Activated CD4-positive, alpha-beta T cell treated with anti-CD3 and anti-CD28 coated beads for 24 hours (primary cell): ENCODE results near the gene KPNA3.
"Not testable (repeated sequence)": the region's sequence is repeated elsewhere in the genome, so short reads cannot be mapped to it uniquely, and the experiment has no call there.

ENCODE experiments used
- DNase-seq, 2 donors: peaks; one replicate each; pipeline ENCODE4 v3.0.0-alpha.2; 2020; ENCODE audit warnings: low read depth in 2 of 2

KPNA3 gene

DNA sequence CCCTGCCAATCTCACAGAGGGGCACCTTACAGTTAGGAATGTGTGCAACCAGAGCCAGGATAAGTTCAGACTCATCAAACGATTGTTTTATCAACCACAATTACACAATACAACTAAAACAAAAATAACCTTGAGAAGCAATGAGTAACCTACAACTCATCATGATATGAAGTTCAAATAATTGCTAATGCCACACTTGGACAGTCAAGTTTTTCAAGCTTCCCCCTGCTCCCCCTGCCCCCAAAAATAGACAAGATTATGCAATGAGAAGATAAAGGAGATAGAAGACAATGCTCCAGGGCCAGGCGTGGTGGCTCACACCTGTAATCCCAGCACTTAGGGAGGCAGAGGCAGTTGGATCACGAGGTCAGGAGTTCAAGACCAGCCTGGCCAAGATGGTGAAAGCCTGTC lies 13.6 kb upstream of the KPNA3 start:
- no peak for DNase-seq

DNA sequence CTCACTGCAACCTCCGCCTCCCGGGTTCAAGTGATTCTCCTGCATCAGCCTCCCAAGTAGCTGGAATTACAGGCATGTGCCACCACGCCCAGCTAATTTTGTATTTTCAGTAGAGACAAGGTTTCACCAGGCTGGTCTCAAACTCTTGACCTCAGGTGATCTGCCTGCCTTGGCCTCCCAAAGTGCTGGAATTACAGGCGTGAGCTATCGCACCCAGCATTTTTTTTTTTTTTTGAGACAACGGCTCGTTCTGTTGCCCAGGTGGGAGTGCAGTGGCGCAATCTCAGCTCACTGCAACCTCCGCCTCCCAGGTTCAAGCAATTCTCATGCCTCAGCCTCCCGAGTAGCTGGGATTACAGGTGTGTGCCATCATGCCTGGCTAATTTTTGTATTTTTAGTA lies 10.6 kb upstream of the KPNA3 start:
- DNase-seq = not testable (repeated sequence)

DNA sequence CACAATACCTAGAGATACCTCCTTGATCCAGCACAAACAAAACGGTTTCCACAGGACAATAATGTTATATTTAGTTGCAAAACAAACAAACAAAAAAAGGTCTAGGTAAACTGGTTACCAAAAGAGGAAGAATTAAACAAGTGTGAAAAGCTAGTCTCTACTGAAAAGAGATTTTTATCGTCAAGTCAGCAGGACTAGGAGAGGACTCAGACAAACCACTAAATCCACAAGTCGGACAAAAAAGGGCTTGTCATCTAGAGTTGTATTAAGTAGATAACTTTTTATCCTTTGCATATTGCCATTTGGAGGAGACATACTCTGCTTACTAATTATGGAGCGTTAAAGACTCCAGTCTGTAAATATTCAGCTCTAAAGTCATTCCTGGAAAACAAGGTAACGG lies 9.9 kb upstream of the KPNA3 start:
- no peak for DNase-seq

DNA sequence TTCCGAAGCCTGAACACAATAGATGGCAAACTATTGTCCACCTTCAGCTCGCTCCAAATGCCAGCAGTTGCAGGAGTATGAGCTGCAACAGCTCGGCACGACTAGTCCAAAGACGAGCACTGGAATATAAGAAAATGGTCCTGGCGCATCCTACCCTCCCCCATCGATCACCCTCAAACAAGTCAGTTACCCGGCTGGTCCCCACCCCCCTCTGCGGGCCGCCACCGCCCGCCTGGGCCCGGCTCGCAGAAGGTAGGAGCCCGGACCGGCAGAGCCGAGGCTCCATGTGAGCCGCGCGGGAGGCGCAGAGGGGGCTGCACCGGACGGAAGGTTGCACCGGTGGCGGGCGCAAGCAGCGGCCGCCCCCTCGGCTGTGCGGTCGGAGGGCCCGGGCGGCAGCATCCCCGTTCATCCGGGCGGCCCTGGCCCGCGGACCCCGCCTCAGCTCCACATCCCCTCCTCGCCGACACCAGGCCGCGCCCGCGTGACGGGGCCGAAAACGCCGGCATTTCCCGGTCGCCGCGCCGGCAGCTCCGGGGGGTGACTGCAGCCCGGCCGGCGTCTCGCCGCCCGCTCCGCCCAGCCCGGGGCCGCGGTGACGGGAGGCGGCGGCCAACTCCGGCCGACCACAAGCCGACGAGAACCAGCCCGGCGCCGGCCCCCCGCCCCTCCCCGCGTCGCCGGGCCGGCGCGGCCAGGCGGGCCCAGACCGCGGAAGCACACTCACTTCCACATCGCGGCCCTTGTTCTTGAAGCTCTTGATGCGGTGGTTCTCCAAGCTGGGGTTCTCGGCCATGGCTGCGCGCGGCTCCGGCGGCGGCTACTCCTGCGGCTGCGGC lies 552 bp downstream of the KPNA3 start:
- peak; percentile 29 to 33 for DNase-seq

DNA sequence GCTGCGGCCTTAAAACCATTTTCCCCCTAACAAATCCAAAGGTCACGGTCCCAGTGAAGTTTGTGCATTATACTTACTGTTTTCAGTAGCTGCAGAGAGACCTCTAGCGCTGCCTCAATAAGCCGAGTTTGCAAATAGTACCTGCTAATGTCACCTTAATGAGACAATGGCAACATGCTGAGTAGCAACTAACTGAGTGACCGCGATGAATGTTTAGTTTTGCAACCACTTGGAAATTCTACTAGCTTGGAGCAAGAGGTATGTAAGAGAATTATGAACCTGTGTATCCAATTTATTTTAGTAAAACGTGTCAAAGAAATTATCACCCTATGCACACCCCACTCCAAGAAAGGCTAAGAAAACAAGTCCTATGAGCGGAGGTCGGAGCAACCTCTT lies 1.2 kb downstream of the KPNA3 start:
- no peak for DNase-seq

DNA sequence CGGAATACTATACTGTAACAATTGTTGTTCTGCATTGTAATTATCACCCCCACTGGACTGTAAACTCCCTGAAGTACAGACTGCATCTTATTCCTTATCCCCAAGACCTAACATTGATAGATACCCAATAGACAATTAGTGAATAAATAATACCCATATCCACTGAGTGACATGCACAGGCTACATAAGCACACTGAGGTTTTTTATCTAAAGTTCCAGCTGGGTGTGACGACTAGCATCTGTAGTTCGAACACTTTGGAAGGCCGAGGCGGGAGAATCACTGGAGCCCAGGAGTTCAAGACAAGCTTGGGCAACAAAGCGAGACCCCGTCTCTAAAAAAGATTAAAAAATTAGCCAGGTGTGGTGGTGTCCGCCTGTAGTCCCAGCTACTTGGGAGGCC lies 2.5 kb downstream of the KPNA3 start:
- no peak for DNase-seq

DNA sequence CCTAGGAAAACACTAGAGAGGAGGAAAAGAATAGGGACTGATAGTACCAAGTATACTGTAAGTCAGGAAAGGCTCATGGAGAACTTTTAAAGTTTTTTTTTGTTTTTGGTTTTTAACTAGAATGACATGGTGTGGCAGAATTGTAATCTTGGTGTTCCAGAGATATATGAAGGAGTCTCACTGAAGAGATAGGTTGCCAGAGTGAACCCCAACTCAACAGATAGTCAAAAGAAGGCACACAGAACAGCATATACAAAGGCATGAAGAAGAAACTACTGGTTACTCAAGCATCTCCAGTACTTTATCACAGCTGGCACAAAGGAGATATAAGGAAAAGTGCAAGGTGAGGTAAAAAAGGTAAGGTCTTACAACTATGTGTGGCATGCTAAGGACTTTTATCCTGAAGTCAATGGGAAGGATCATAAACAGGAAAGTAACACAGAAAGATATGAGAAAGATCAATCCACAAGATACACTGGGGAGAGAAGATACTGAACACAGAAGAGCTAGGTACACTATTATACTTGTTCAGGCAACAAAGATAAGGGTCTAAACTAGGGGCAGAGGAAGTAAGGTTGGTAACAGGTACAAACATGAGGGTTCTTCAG lies 6.0 kb downstream of the KPNA3 start:
- DNase-seq = no peak

DNA sequence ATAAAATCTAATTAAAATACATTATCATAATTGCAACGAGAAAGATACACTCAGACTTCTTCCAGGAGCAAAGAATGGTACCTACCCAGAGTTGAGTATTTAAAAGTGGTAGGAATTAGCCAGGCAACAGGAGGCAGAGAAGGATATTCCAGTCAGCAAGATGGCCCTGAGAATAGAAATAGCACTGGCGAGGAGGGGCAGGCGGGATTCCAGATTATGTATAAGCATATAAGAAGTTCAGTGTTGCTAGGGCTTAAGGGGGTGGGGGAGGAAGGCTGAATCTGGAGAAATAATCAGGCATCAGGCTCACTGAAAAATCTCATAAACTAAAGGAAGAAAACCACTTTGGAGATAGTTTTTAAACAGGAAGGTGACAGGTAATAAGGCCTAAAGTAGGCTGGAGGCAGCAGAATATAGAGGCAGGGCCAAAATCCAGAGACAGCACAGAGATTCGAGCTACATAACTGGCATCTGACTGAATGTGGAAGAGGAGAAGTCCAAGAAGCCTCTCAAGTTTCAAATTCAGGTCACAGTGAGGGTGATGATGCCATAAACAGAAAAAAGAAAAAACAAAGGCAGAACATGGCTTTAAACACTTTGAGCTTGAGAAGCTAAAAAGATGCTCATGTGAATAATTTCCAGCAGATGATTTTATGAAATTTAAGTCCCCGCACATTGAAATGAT lies 7.5 kb downstream of the KPNA3 start:
- no peak for DNase-seq

DNA sequence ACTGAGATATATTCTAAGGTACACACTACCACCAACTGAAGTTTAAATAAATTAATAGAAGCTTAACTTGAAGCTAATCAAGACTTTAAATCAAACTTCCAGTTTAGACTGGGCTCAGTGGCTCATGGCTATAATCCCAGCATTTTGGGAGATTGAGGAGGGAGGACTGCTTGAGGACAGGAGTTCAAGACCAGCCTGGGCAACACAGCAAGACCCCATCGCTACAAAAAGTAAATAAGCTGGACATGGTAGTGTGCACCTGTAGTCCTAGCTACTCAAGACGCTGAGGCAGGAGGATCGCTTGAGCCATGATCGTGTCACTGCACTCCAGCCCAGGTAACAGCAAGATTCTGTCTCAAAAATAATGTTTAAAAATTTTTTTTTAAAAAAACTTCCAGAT lies 8.6 kb downstream of the KPNA3 start:
- DNase-seq = no peak

DNA sequence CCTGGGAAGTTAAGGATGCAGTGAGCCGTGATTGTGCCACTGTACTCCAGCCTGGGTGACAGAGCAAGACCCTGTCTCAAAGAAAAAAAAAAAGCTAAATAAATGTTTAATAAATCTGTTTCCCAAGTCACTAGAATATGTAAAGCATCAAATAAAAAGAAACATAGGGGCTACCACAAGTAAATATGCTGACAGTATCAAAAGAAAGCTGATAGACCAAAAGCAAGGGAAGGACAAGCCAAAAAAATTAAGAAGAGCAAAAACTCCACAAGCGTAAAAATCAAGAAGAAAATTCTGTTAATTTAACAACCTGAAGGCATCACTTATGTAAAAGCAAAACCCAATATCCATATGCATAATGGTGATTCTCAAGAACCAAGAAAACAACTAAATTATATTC lies 9.7 kb downstream of the KPNA3 start:
- DNase-seq = no peak

DNA sequence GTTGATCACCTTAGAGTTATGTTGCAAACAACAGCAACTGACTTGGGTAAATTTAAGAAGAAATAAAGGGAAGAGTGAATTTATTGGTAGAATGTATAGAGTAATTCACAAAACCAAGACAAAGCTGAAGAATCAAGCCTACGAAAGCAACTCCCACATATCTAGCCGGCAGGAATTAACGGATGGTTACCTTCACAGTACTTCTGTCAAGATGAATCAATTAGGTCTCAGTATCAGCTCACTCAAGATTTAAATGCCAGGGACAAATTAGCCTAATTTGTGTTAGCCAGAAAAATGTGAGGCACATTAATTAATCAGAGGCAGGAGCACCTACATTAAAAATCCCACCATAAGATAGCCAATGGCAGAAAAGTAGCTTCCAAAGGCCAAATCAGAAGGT lies 10.7 kb downstream of the KPNA3 start:
- DNase-seq = no peak

DNA sequence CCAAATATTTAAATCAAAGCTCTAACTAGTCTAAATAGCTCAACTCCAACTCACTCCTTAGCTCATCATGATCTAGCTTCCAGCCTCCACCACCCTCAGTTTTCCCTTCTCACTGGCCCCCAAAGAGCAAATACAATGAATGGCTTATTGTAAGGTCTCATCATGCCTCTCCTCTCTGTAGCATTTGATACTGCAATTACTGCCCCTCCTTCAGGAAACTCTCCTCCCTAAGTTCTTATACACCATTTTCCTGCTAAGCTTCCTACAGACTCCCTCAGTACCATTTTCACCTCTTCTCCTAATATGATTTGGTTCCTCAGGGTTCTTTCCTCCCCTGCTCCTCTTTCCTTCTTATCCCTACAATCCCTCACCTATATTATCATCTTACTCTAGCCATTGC lies 12.8 kb downstream of the KPNA3 start:
- no peak for DNase-seq

DNA sequence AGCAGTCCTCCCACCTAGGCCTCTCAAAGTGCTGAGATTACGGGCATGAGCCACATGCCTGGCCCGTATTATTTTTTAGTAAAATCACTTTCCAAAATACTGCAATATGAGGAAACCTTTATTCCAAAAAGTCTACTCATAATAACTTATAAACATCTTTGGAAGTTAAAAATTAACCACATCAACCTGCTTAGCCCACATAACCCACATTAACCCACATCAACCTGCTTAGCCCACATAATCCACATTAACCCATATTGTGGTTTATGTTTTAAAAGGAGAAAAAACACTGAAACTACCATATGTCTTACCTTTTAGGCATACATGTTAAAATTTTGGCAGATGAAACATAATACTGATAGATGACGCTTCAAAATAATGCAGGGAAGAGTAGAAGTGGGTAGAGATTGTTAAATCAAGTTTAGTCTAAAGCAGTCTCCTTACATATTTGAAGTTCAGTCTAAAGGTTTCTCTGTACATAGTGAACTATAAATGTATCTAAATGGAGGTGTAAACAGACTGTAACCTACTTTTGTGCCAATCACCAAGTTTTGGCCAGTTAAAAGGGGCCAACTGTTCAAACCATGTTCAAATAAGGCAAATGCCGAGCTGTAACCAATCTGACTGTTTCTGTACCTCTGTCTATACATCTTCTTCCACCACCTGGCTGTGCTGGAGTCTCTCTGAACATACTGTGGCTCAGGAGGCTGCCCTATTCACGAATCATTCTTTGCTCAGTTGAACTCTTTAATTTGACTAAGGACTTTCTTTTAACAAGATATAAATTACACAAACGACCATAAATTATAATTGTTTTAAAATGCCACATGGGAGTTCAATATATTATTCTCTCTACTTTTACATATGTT lies 14.5 kb downstream of the KPNA3 start:
- no peak for DNase-seq

DNA sequence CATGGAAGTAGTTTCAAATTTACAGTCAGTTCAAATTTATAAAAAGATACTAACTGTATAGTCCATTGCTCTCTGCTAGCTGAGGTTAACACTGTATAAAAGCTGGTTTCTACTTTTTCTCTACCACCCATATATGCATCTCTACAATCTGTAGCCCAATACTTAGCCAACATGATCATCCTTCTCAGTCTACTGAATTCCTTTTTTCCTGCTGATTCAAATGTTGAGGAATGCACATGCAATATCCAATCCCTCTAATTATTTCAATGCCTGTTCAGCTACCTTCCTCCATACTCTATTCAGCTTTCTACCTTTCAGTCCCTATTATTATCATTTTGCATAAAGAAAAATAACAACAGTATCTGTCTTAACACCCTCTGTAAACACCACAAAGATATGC lies 15.6 kb downstream of the KPNA3 start:
- no peak for DNase-seq

DNA sequence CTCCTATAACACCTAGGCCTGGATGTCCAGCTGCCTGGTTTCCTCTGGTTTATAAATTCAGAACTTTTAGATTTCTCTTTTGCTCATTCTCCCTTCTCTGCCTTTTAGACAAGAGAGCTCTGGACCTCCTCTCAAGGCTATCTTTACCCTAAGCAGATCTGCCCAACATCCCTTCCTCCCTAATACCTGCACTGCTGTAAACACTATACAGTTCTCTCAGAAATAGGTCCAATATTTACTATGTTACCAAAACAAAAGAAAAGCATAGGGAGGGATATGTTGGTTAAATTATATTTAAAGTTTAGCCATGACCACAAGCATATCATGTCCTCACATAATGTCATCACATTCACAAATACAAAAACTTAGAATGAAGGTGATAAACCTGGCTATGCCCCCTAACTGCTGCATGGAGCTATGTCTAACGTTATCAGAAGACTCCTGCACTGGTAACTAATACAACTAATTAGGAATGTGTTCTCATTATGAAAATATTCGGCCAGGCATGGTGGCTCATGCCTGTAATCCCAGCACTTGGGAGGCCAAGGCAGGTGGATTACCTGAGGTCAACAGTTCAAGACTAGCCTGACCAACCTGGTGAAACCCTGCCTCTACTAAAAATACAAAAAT lies 18.0 kb downstream of the KPNA3 start:
- DNase-seq = no peak

DNA sequence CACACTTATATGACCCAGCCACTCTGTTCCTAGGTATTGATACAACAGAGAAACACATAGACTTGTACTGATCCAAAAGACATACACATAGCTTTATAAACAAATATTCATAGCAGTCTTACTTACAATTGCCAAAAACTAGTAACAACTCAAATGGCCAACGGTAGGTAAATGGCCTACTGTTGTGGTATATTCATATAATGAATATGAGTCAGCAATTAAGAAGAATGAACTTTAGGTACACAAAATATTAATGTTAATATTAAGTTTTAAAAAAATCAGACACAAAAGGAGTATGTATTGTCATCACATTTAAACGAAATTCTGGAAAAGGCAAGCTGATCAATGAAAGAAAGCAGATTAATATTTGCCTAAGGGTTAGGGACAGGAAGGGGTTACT lies 19.7 kb downstream of the KPNA3 start:
- DNase-seq = no peak

DNA sequence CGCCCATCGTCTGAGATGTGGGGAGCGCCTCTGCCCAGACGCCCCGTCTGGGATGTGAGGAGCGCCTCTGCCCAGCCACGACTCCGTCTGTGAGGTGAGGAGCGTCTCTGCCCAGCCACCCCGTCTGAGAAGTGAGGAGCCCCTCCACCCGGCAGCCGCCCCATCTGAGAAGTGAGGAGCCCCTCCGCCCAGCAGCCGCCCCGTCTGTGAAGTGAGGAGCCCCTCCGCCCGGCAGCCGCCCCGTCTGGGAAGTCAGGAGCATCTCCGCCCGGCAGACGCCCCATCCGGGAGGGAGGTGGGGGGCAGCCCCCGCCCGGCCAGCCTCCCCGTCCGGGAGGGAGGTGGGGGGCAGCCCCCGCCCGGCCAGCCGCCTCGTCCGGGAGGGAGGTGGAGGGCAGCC lies 30.7 kb downstream of the KPNA3 start:
- not testable (repeated sequence) for DNase-seq

DNA sequence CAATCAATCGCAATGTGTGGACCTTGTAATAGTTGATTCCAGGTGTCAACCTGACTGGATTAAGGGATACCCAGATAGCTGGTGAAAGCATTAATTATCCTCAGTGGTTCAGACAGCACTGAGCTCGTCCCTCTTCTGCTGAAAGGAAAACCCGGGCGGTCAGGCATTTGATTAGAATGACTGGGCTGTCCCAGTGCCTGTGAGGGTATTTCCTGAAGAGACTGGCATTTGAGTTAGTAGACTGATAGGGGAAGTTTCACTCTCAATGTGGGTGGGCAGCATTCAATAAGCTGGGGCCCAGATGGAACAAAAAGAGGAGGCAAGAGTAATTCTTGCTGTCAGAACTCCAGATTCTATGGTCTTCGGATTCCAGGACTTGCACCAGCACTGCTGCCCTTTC lies 31.9 kb downstream of the KPNA3 start:
- DNase-seq = no peak

DNA sequence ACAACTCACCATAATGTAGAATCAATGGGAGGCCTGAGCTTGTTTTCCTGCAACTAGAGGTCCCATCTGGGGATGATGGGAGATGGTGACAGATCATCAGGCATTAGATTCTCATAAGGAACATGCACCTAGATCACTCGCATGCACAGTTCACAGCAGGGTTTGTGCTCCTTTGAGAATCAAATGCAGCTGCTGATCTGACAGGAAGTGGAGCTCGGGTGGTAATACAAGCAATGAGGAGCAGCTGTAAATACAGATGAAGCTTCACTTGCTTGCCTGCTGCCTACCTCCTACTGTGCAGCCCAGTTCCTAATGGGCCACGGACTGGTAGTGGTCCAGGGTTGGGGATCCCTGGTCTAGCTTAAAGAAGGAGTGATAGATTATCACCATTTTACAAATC lies 33.0 kb downstream of the KPNA3 start:
- DNase-seq = no peak

DNA sequence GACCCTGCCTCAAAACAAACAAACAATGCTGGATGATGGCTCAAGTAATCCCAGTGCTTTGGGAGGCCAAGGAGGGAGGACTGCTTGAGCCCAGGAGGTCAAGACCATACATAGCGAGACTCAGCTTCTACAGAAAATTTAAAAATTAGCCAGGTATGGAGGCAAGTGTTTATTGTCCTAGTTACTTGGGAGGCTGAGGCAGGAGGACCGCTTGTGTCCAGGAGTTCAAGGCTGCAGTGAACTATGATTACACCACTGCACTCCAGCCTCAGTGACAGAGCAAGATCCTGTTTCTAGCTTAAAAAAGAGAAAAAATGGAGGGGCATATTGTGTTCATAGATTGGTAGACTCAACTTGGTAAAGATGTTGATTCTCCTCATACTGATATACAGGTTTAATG lies 36.2 kb downstream of the KPNA3 start:
- no peak for DNase-seq

DNA sequence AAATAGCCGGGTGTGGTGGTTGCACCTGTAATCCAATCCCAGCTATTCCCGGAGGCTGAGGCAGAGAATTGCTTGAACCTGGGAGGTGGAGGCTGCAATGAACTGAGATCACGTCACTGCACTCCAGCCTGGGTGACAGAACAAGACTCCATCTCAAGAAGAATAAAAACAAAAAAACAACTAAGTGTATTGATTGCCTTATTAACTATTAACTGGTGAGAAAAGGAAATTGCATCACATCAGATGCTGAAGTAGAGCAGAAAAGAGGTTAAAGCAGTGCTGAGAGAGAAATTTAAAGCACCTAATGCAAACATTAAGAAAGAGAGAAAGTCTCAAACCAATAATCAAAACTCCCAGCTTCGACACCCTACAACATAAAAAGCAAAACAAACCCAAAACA lies 38.3 kb downstream of the KPNA3 start:
- no peak for DNase-seq

DNA sequence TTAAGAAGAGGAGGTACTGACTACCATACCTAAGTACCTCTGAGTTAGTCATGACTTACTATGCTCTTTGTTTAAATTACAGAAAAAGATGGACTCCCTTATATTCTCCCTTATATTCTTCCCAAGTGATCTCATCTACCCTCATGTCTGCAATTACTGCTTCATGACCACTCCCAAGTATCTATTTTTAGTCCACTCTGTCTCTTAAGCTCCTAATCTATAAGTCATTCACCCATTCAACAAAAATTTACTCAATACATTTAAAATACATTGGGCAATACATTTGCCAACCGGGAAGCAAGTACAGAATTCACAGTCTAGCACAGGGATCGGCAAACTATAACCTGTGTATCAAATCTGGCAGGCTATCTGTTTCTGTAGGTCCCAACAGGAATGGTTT lies 42.6 kb downstream of the KPNA3 start:
- no peak for DNase-seq
